Midbrain (tissue), 1 donor: ENCODE data around the gene DNAAF5.

ENCODE experiments used
- DNase-seq: peaks from one replicate; lab custom pipeline; 2025; lab: John Stamatoyannopoulos, UW

Gene DNAAF5

GRCh38 chr7:726084-726853 is at the start of gene DNAAF5:
Gene DNAAF5, plus strand, starts transcription at chr7:726699. Its CDS starts 22 bp downstream, at chr7:726721.
- DNase-seq = peak; percentile 91

- DNase-seq = no peak
Observed at GRCh38 chr7:676972-677385, 49.5 kb upstream of the DNAAF5 start.

- no peak for DNase-seq
Observed at GRCh38 chr7:680411-681127, 45.9 kb upstream of the DNAAF5 start.

GRCh38 chr7:681551-682307 is 44.8 kb upstream of the DNAAF5 start:
- no peak for DNase-seq

GRCh38 chr7:682810-683209 is 43.7 kb upstream of the DNAAF5 start:
- no peak for DNase-seq

- DNase-seq = no peak
Observed at GRCh38 chr7:683526-684205, 42.8 kb upstream of the DNAAF5 start.

- no peak for DNase-seq
Observed at GRCh38 chr7:684416-684815, 42.1 kb upstream of the DNAAF5 start.

GRCh38 chr7:685540-685939 is 41.0 kb upstream of the DNAAF5 start:
- no peak for DNase-seq

- DNase-seq = no peak
Observed at GRCh38 chr7:690478-691360, 35.8 kb upstream of the DNAAF5 start.

- no peak for DNase-seq
Observed at GRCh38 chr7:691361-692045, 35.0 kb upstream of the DNAAF5 start.

- no peak for DNase-seq
Observed at GRCh38 chr7:693280-693679, 33.2 kb upstream of the DNAAF5 start.

- no peak for DNase-seq
Observed at GRCh38 chr7:696426-696811, 30.1 kb upstream of the DNAAF5 start.

GRCh38 chr7:696812-697551 is 29.5 kb upstream of the DNAAF5 start:
- DNase-seq = no peak

GRCh38 chr7:698515-699475 is 27.7 kb upstream of the DNAAF5 start:
- DNase-seq = no peak

GRCh38 chr7:699476-700170 is 26.9 kb upstream of the DNAAF5 start:
- DNase-seq = no peak

GRCh38 chr7:701086-701671 is 25.3 kb upstream of the DNAAF5 start:
- DNase-seq = no peak

- no peak for DNase-seq
Observed at GRCh38 chr7:703049-703448, 23.4 kb upstream of the DNAAF5 start.

- no peak for DNase-seq
Observed at GRCh38 chr7:706721-707120, 19.8 kb upstream of the DNAAF5 start.
